Spleen (tissue), 7 donors: ENCODE results near the gene TMA16.

Experiments
- CTCF ChIP-seq, 11 experiments: fragments of 200-600 bp in 7 of 11; fragments of 450-650 bp in 4 of 11; sonication (generic) in 4 of 11; IDR thresholded peaks in 8 of 11; conservative IDR thresholded peaks in 3 of 11; 1 replicate in 7 of 11; 2 replicates in 4 of 11; pipeline versions ENCODE4 v1.4.0 to v1.8.0; 2016 to 2021; ENCODE audit warnings: antibody characterized with exemption in 11 of 11, inconsistent platforms in 4 of 11, mild to moderate bottlenecking in 1 of 11
- POLR2A ChIP-seq, 3 donors: fragments of 450-650 bp; IDR thresholded peaks; one replicate each; pipeline ENCODE4 v1.5.1; 2017; ENCODE audit warnings: antibody characterized with exemption in 3 of 3, mild to moderate bottlenecking in 1 of 3
- POLR2AphosphoS5 ChIP-seq, 3 donors: sonication (generic); formaldehyde crosslinking; IDR thresholded peaks; one replicate each; pipeline ENCODE4 v1.5.1; 2017; ENCODE audit warnings: antibody characterized with exemption in 3 of 3
- donor health status: DM: no; HTN: no; CAD: no; lungs with moderate emphysema.
- donor health status: DM: no; HTN: no; CAD: no.
- donor health status: DM: no; HTN: no; CAD: no.

DNA sequence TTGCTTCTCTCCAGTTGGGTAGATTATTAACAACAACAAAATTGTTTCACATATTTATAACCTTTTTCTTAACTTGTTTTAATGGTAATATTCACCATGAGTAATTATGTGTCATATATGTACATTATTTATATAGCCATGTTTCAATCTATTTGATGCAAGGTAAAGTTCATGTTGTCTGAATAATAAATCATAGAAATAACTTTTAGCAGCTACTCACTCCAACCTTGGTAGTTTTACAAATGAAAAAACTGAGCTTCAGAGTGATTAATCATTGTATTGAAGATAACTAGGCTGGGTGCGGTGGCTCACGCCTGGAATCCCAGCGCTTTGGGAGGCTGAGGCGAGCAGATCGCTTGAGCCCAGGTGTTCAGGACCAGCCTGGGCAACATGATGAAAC lies 46.0 kb downstream of the TMA16 start:
- TF ChIP-seq POLR2AphosphoS5 (IDR thresholded peaks at IDR 0.05), result peak in 1 of 3 donors; percentile 33
- TF ChIP-seq CTCF (IDR thresholded peaks at IDR 0.05 in 8 of 11, conservative IDR thresholded peaks at IDR 0.05 in 3 of 11), result no peak
- no peak for TF ChIP-seq POLR2A (IDR thresholded peaks at IDR 0.05)
